GM12875 (cell line): Measurements from ENCODE around the gene ITGA11.

ENCODE experiments used
- H3K4me3 ChIP-seq: one replicate; pipeline ENCODE4 v1.5.1; 2011; ENCODE audit warnings: low read depth, low read length, control low read depth
- CTCF ChIP-seq: IDR thresholded peaks from 2 replicates; pipeline ENCODE4 v1.5.1; 2011; ENCODE audit warnings: low read depth, mild to moderate bottlenecking, control low read depth, inconsistent platforms, low read length, moderate library complexity, borderline replicate concordance; ENCODE audit not compliant: insufficient read depth

Gene ITGA11

DNA sequence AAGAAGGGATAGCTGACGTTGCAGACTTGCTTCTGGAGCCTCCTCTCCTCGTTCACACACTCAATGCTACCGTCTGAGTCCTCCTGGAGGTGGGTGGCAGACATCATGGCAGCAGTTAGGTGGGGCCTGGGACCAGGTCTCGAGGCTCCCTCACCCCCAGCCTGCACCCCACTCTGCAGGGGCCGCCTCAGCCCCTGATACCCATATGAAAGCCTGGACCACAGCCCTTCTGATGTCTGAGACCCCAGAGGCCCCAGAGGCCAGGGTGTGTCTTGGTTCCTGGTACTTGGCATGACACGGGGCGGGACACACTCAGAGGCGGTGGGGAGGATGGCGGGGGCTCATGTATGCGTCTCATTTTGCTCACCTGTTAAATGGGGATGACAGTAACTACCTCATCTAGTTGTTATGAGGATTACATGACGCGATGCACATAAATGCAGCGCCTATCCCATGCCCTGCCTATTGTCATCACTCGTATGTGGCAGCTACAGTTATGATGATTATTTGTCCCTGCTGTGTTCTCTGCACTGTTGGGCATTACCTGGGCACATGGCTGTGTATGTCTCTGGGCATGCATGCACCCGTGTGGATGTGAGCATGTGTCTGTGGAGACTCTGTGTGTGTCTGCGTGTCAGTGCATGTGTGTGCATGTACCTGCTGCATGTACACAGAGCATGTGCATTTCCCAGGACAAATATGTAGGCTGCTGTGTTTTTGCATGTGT, 114.5 kb downstream of the ITGA11 start:
- no peak for TF ChIP-seq CTCF
- no peak overlapping the region for H3K4me3 ChIP-seq

- TF ChIP-seq CTCF, result peak; percentile 46
- no peak overlapping the region for H3K4me3 ChIP-seq
These were observed 115.7 kb downstream of the ITGA11 start for GRCh38 chr15:68316061-68316804.

GRCh38 chr15:68315495-68316031, 116.4 kb downstream of the ITGA11 start:
- TF ChIP-seq CTCF, result no peak
- no peak overlapping the region for H3K4me3 ChIP-seq

- no peak for TF ChIP-seq CTCF
These were observed 116.9 kb downstream of the ITGA11 start for GRCh38 chr15:68315035-68315434.

DNA sequence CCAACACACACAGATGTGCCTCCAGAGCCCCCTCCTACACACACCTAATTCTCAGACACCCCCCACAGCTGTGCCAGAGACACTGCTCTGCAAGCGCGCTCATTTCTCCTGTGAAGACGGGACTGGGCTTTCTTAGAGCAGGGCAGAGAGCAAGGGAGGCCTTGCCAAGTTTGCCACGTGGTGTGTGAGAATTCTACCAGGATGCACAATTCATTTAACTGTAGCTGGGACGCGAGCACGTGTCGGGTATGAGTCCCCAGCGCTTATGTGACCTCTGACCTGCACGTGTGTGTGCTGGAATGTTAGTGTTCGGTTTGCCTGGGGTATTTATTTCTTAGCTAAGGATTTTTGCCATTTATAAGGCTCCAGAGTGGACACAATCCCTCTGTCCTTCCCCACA, 117.4 kb downstream of the ITGA11 start:
- TF ChIP-seq CTCF, result no peak
- H3K4me3 ChIP-seq, result no peak overlapping the region

More at GRCh38 chr15:68315035-68315434, 116.9 kb downstream of the ITGA11 start:
- no peak overlapping the region for H3K4me3 ChIP-seq

- no peak overlapping the region for H3K4me3 ChIP-seq
- TF ChIP-seq CTCF, result no peak
These were observed 118.2 kb downstream of the ITGA11 start for GRCh38 chr15:68313501-68314410.
